GM12878 (cell line): Measurements from ENCODE around the gene NME5. TPM values are rescaled to one million over a fixed set of nuclear protein-coding genes. Genes with fewer than 3 reads are reported as not detected.

ENCODE experiments used
- ATAC-seq: fragments of 200-7000 bp; cut with Tn5 transposase; 3 replicates; pipeline ENCODE4 v1.9.1; 2020; ENCODE audit warnings: mild to moderate bottlenecking, moderate library complexity
- BruUV-seq: library from RNA; stranded (reverse); fragments of 400-500 nt; replicated peaks from 2 replicates; lab custom pipeline; 2021; lab: Mats Ljungman, UMichigan
- CTCF ChIA-PET: fragments of 300-600 bp; sonication (Branson Sonifier 250); formaldehyde crosslinking; extraction: SDS; loops from one replicate; lab custom pipeline; 2021; ENCODE audit warnings: inconsistent platforms; lab: Yijun Ruan, JAX
- POLR2A ChIA-PET: fragments of 350-600 bp; formaldehyde crosslinking; extraction: SDS; loops from one replicate; lab custom pipeline; 2021; ENCODE audit warnings: inconsistent platforms; lab: Charles Lee
- RAD21 ChIA-PET: fragments of 300-600 bp; sonication (Branson Sonifier 250); formaldehyde crosslinking; loops from one replicate; lab custom pipeline; 2023; ENCODE audit warnings: antibody characterized with exemption; ENCODE audit not compliant: unreplicated experiment; lab: Charles Lee
- SMC1A ChIA-PET: fragments of 300-600 bp; sonication (Branson Sonifier 250); formaldehyde crosslinking; loops from one replicate; lab custom pipeline; 2023; ENCODE audit not compliant: unreplicated experiment, uncharacterized antibody; lab: Charles Lee
- DNase-seq: peaks from one replicate; pipeline ENCODE4 v3.0.0-alpha.2; 2011; ENCODE audit warnings: low read depth, low spot score
- FAIRE-seq: peaks from 3 replicates; lab custom pipeline; 2011; peaks lifted over from hg19 to GRCh38; lab: Jason Lieb, UNC
- H2AFZ ChIP-seq: 2 replicates; pipeline ENCODE4 v1.6.0; 2011; ENCODE audit warnings: low read depth, low read length, control low read depth; ENCODE audit not compliant: control insufficient read depth
- H3K27ac ChIP-seq: 2 replicates; pipeline ENCODE4 v1.5.1; 2011; ENCODE audit warnings: control low read depth; ENCODE audit not compliant: control insufficient read depth, insufficient read depth
- H3K27me3 ChIP-seq, 2 experiments: replicated peaks in 1 of 2; 2 replicates each; pipeline versions ENCODE4 v1.6.0 to v1.6.1; 2011; ENCODE audit warnings: low read length in 1 of 2; ENCODE audit not compliant: control insufficient read depth in 2 of 2, insufficient read depth in 2 of 2
- H3K36me3 ChIP-seq, 2 experiments: 2 replicates each; pipeline ENCODE4 v1.5.1; 2011; ENCODE audit warnings: low read length in 1 of 2; ENCODE audit not compliant: control insufficient read depth in 2 of 2, insufficient read depth in 2 of 2
- H3K4me1 ChIP-seq: 2 replicates; pipeline ENCODE4 v1.6.1; 2011; ENCODE audit warnings: mild to moderate bottlenecking, low read length, moderate library complexity, mixed read lengths; ENCODE audit not compliant: control insufficient read depth, insufficient read depth
- H3K4me2 ChIP-seq: 2 replicates; pipeline ENCODE4 v1.6.0; 2011; ENCODE audit warnings: control low read depth; ENCODE audit not compliant: control insufficient read depth, insufficient read depth
- H3K4me3 ChIP-seq: fragments of 200-600 bp; sonication (generic); 2 replicates; pipeline ENCODE4 v1.5.1; 2016
- H3K79me2 ChIP-seq: 2 replicates; pipeline ENCODE4 v1.6.0; 2011; ENCODE audit warnings: low read length; ENCODE audit not compliant: control insufficient read depth, insufficient read depth
- H3K9ac ChIP-seq: 2 replicates; pipeline ENCODE4 v1.8.0; 2011; ENCODE audit warnings: low read length, control low read depth, mixed read lengths; ENCODE audit not compliant: control insufficient read depth, insufficient read depth
- H3K9me3 ChIP-seq: replicated peaks from 3 replicates; pipeline ENCODE4 v1.5.1; 2011; ENCODE audit warnings: mild to moderate bottlenecking, low read length; ENCODE audit not compliant: control insufficient read depth, insufficient read depth
- H4K20me1 ChIP-seq: 2 replicates; pipeline ENCODE4 v1.6.0; 2011; ENCODE audit not compliant: control insufficient read depth, insufficient read depth
- BCL3 ChIP-seq: IDR thresholded peaks from 2 replicates; pipeline ENCODE4 v1.6.1; 2011; ENCODE audit warnings: borderline replicate concordance, low read depth, mild to moderate bottlenecking, moderate library complexity, low read length; ENCODE audit not compliant: insufficient read depth, poor library complexity, severe bottlenecking
- DPF2 ChIP-seq: fragments of 450-650 bp; IDR thresholded peaks from 2 replicates; pipeline ENCODE4 v1.6.1; 2017; ENCODE audit warnings: mild to moderate bottlenecking
- E2F8 ChIP-seq: fragments of 450-650 bp; IDR thresholded peaks from 2 replicates; pipeline ENCODE4 v1.6.1; 2018; ENCODE audit warnings: mild to moderate bottlenecking, low read depth, moderate library complexity; ENCODE audit not compliant: partially characterized antibody
- FOXK2 ChIP-seq: fragments of 450-650 bp; IDR thresholded peaks from 2 replicates; pipeline ENCODE4 v1.6.1; 2017; ENCODE audit warnings: mild to moderate bottlenecking, moderate library complexity
- PBX3 ChIP-seq: IDR thresholded peaks from 2 replicates; pipeline ENCODE4 v1.6.1; 2011; ENCODE audit warnings: mild to moderate bottlenecking, low read depth, low read length, moderate library complexity; ENCODE audit not compliant: insufficient replicate concordance
- POLR2A ChIP-seq: IDR thresholded peaks from 2 replicates; pipeline ENCODE4 v1.6.1; 2011; ENCODE audit warnings: low read depth, mild to moderate bottlenecking, low read length
- POU2F2 ChIP-seq: IDR thresholded peaks from 3 replicates; pipeline ENCODE4 v1.6.1; 2011; ENCODE audit warnings: low read depth, mild to moderate bottlenecking, low read length, borderline replicate concordance
- USF2 ChIP-seq: IDR thresholded peaks from 2 replicates; pipeline ENCODE4 v1.6.1; 2011; ENCODE audit warnings: low read depth, low read length, improper control_type of control experiment, borderline replicate concordance
- YBX1 ChIP-seq: fragments of 450-650 bp; IDR thresholded peaks from 2 replicates; pipeline ENCODE4 v1.6.1; 2016; ENCODE audit warnings: antibody characterized with exemption
- WGBS: methylation state at CpG from one replicate; pipeline ENCODE4 v1.1.6; 2016; ENCODE audit warnings: low lambda C conversion rate; ENCODE audit not compliant: insufficient replicate concordance, insufficient coverage; ENCODE audit errors: missing lambda C conversion rate; 5-methylcytosine and 5-hydroxymethylcytosine counted together
- in situ Hi-C: fragments of 300-500 bp; cut with MboI; formaldehyde crosslinking; loops from 9 replicates; pipeline ENCODE4 v1.14.3; 2018; ENCODE audit warnings: mixed read lengths
- intact Hi-C: fragments of 100-400 bp; cut with micrococcal nuclease; formaldehyde crosslinking; loops from one replicate; pipeline ENCODE4 v1.14.2; 2022; ENCODE audit not compliant: unreplicated experiment
- polyA plus RNA-seq, 11 experiments: library from polyadenylated mRNA; depleted of rRNA in 4 of 11; unstranded in 6 of 11; stranded (reverse) in 5 of 11; fragments of >200 nt; fragmentation: Nextera tagmentation in 4 of 11; fragmentation: Illumina TruSeq in 1 of 11; extraction: Ambion mirVana in 4 of 11; extraction: Trizol in 1 of 11; gene quantifications; 1 replicate in 1 of 11; 2 replicates in 10 of 11; pipeline versions ENCODE4 v1.2.1 to v1.2.3, GENCODE V29; 2011 to 2016; ENCODE audit warnings: inconsistent platforms in 2 of 11, missing spikeins in 2 of 11, low read depth in 1 of 11
- total RNA-seq, 4 experiments: library from RNA; depleted of rRNA in 3 of 4; stranded (reverse); fragments of >200 nt in 3 of 4; fragmentation: Illumina TruSeq in 1 of 4; extraction: Trizol in 1 of 4; gene quantifications; 2 replicates each; pipeline versions ENCODE4 v1.2.1 to v1.2.3, GENCODE V29; 2013 to 2021

NME5 gene
- total and polyA plus RNA-seq, 10 of the 15 experiments (the other 5 are each of a cell fraction or from before 2014, with no cell fraction given), result 0.22 to 0.52 TPM; not detected in 8

- TF ChIP-seq E2F8, result peak; percentile 79
- peak; percentile 73 for TF ChIP-seq POLR2A
- TF ChIP-seq BCL3, result no peak
- TF ChIP-seq, all 136 proteins: peak for 48
These were observed 39.5 kb upstream of the NME5 start, which contains the start of the genes BRD8 and KIF20A (continued) for GRCh38 chr5:138178516-138179276.

- DNase-seq, result no peak
- WGBS, result under 1% methylated on average over 16 of the region's 16 CpGs
- H3K9ac ChIP-seq, result peak overlapping the region; percentile 93
- peak overlapping the region; percentile 97 for H3K27ac ChIP-seq
- SMC1A ChIA-PET, result interaction anchor here (0.5 to 3.6 kb wide), 15 partner anchors 8 to 370 kb away, joined by 3 to 20 read pairs (median 5); partner anchors contain the start of genes CDC23 and FAM53C
- peak; percentile 61 for ATAC-seq
- POLR2A ChIA-PET, result interaction anchor here (0.8 to 2.6 kb wide), 6 partner anchors 35 to 365 kb away, joined by 3 to 9 read pairs (median 5); partner anchors contain the start of genes CDC23, EGR1, ETF1 and FAM53C
- in situ Hi-C loops (loop anchor here (25.0 kb wide), 1 partner anchor 334 kb away; no protein-coding TSS in a partner anchor), intact Hi-C loops (loop anchor here (2.0 to 5.0 kb wide), 2 partner anchors 159 to 175 kb away; partner anchors contain the start of genes FAM53C and KDM3B)
- BruUV-seq, result TSS peak; percentile 89
- FAIRE-seq, result peak; percentile 41
- H3K4me2 ChIP-seq, result peak overlapping the region; percentile 81
- RAD21 ChIA-PET, result interaction anchor here (0.8 to 3.5 kb wide), 6 partner anchors 35 to 287 kb away, joined by 3 to 12 read pairs (median 5); partner anchors contain the start of genes CDC23, CDC25C and EGR1
- H3K4me1 ChIP-seq, result no peaks in the 10 kb centered on the region; the same call in 1 of the 2 replicates
- CTCF ChIA-PET, result interaction anchor here (0.8 to 6.5 kb wide), 10 partner anchors 8 to 271 kb away, joined by 3 to 46 read pairs (median 4); partner anchors contain the start of gene KDM3B
- H3K27me3 ChIP-seq, result no peaks in the 10 kb centered on the region
- no peaks in the 10 kb centered on the region for H4K20me1 ChIP-seq
- peaks cover 11 to 14% of the 10 kb centered on the region in 2 experiments for H3K36me3 ChIP-seq
- peaks cover 34% of the 10 kb centered on the region for H3K79me2 ChIP-seq
- no peaks in the 10 kb centered on the region for H3K9me3 ChIP-seq
- H2AFZ ChIP-seq, result peak overlapping the region; percentile 100
- peak overlapping the region; percentile 97 for H3K4me3 ChIP-seq
- TF ChIP-seq DPF2 (0 out of 2 replicates have a peak, but pooled peaks have one; percentile 20), PBX3 (no peak), POU2F2 (peak; percentile 79; the same call in 2 of the 3 replicates), YBX1 (no peak), USF2 (no peak), FOXK2 (no peak)
These were observed 38.8 kb upstream of the NME5 start for GRCh38 chr5:138177941-138178515.
